SK-N-DZ (cell line): ENCODE results near the gene PRUNE2.

Experiments used
- DNase-seq: peaks from one replicate; pipeline ENCODE4 v3.0.0-alpha.2; 2015; ENCODE audit warnings: low spot score

Gene PRUNE2

DNA sequence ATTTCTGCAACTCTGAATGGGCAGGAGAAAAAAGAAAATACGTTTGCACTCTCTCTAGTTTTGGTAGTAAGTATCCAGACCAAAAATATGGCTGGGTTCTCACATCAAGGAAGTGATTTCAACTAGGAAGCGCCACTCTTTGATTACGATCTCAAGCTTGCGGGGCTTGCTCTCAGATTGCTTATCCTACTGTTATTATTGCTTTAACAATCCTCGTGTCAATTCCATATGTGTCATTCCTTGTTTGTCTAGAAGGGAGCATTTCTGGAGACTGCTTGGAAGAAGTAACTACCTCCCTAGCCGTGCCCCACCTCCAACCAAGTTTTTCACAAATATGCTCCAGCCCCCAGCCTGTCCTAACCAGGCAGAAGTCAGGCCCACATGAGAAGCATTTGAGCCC lies 3.5 kb downstream of the PRUNE2 start:
- DNase-seq: peak; percentile 13

- DNase-seq: no peak
Observed at GRCh38 chr9:76901801-76902200, 4.1 kb downstream of the PRUNE2 start.

- no peak for DNase-seq
Observed at GRCh38 chr9:76900884-76901440, 5.0 kb downstream of the PRUNE2 start.

GRCh38 chr9:76898786-76899185 lies 7.1 kb downstream of the PRUNE2 start:
- DNase-seq: no peak

GRCh38 chr9:76897804-76898525 lies 7.9 kb downstream of the PRUNE2 start:
- no peak for DNase-seq

- DNase-seq: no peak
Observed at GRCh38 chr9:76896035-76896434, 9.9 kb downstream of the PRUNE2 start.

DNA sequence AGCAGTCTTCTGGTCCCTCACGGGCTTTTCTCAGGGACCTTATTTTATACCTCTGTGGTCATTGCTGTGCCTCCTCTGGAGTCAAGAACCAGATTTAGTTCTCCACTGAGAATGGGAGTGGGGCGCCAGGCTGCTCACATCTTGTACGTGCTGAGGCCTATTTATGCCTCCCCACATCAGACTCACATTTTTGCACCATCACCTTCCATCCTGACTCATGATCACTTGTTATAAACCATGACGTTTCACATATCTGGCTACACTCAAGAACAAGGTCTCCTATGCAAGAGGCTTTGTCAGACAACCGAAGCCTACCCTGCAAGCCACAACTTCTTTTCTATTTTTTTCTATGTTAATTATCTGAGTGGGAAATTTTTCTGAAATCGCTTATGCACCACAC lies 10.7 kb downstream of the PRUNE2 start:
- no peak for DNase-seq

DNA sequence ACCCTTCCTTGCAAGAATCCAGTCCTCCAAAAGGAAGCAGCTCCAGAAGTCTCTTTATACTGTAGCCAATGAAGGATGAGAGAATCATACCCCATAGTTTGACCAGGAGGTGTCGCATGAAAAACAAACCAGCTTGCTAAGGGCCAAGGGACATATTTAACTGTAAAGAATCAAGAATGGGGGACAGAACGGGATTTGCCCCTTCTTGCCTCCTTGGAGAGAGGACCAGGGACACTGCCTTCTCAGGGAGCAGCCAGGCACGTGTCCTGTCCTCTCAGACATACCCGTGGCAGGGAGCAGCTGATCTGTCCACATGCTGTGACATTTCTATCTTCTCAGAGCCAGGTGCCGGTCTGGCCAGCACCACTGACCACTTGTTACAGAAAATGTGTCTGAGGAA lies 11.7 kb downstream of the PRUNE2 start:
- DNase-seq: no peak

GRCh38 chr9:76893395-76893932 lies 12.4 kb downstream of the PRUNE2 start:
- DNase-seq: no peak

DNA sequence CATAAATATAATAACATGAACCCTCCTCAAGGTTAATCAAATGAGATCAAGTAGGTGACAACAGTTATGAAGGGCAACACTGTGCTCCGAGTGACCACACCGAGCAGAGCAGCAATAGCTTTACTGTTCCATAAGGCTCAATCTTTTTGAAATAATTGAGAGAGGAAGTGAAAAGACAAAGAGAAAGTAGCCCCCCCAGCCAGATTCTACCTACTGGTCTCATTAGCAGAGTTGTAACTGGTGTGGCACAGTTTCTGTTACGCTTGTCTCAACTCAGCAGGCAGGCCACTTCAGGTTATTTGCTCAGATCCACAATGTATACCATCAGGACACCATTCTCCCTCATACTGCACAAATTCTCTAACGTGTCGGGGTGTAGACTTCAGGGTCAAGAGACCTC lies 14.0 kb downstream of the PRUNE2 start:
- DNase-seq: no peak

DNA sequence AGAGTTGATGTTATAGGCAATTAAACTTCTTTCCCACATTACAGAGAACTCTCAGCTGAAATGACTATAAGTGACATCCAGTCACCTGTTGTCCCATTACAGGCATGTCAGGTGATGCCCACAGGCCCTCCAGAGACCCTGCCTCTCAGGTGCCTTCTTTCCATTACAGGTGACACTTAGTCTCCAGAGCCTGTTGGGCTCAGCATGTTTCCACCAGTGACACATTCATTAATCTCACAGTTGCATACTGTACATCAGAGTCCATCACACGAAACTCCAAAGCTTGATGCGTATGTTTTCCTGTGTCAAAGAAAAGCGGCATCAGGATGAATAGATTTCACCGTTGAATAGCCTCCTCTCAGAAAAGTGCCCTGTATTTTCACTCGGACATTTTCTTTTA lies 14.6 kb downstream of the PRUNE2 start:
- no peak for DNase-seq

GRCh38 chr9:76887951-76888350 lies 18.0 kb downstream of the PRUNE2 start:
- DNase-seq: no peak

DNA sequence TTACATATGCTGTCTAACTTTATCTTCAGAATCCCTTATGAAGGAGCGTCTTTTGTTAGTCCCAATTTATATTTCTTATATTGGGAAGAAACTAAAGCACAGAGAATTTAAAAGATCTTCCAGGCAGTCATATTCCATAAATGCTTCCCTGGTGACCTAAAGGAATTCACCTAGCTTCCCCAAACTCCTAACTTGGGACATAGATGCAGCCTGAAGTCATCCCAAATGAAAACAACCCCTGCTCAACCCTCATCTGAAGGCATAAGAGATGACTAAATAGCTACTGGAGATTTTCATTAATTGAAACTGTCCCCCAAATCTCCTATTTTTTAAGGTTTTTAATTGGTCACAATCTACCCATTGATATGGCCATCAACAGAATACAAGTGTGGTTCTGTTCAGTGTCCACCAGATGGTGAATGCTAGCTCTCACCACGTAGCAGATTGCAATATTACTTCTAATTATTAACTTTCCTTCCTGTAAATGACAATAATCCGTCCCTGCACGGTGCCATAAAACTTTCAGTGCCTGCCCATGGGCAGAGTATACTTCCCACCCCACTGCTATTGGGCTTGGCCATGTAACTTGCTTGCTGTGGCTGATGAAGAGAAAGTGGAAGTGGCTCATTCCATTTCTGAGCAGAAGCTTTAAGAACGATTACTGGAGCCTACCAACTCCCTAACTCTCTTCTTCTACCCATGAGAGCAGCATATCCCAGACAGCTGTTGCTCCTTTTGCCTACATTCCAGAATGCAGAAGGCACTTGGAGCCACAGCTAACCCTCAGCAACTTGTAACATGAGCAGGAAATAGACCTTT lies 18.7 kb downstream of the PRUNE2 start:
- no peak for DNase-seq

GRCh38 chr9:76886318-76886717 lies 19.6 kb downstream of the PRUNE2 start:
- DNase-seq: no peak

GRCh38 chr9:76884823-76885222 lies 21.1 kb downstream of the PRUNE2 start:
- no peak for DNase-seq

DNA sequence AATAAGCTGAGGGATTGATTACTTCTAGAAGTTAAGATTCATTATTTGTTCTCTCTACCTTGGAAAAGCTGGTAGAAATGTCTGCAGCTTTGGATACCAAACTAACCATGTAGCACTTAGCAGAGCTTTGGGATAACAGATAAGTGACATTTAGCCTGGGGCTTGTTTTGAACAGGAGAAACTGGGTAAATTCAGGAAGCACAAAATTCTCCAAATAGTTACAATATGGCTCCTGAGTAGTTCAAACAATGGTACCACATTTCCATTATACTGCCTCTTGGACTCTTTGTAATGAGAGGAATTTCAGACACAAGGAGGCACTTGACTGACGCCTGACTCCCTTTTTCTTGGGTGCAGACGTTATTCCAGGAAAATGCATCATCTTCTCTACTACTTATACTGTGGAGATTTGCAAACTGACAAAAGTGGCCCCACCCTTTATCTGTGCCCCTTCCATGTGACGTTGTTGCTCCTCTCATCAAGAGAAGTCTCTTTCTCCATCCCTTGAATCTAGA lies 22.5 kb downstream of the PRUNE2 start:
- DNase-seq: no peak

- no peak for DNase-seq
Observed at GRCh38 chr9:76882686-76883085, 23.2 kb downstream of the PRUNE2 start.

GRCh38 chr9:76880210-76880609 lies 25.7 kb downstream of the PRUNE2 start:
- DNase-seq: no peak

DNA sequence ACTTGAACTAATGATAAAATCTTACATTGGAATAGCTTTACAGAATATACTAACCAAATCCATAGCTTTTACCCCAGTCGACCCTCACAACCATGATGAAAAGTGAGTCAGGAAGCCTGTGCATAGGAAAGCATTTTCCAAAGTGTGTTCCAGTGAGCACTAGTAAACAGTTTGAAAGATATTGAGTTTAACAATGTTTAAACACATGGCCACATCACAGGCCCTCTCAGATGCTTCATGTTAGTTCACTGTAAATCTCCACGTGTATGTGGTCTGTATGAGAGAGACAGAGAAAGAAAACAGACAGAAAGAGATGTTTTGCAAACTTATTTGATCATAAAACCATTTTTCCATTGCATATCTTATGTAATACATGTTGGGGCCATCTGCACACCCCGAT lies 27.0 kb downstream of the PRUNE2 start:
- DNase-seq: no peak

- DNase-seq: no peak
Observed at GRCh38 chr9:76877961-76878360, 28.0 kb downstream of the PRUNE2 start.

GRCh38 chr9:76876098-76876497 lies 29.8 kb downstream of the PRUNE2 start:
- DNase-seq: no peak

- DNase-seq: peak; percentile 85
Observed at GRCh38 chr9:76873821-76874220, 32.1 kb downstream of the PRUNE2 start.
